Tibial artery (tissue), 4 donors: ENCODE data around the gene EXOSC2.

Experiments used
- DNase-seq, 2 donors: peaks; one replicate each; pipeline ENCODE4 v3.0.0-alpha.2; 2019
- H3K27ac ChIP-seq, 2 donors: fragments of 200-600 bp; sonication (generic) in 1 of 2; 1 replicate in 1 of 2; 2 replicates in 1 of 2; pipeline ENCODE4 v1.5.1; 2018 to 2019; ENCODE audit warnings: mild to moderate bottlenecking in 1 of 2
- H3K27me3 ChIP-seq, 2 donors: fragments of 200-600 bp; sonication (generic) in 1 of 2; one replicate each; pipeline versions ENCODE4 v1.5.1 to v1.6.0; 2016 to 2019
- H3K36me3 ChIP-seq, 3 donors: fragments of 200-600 bp; sonication (generic) in 2 of 3; one replicate each; pipeline ENCODE4 v1.5.1; 2016 to 2019; ENCODE audit warnings: mild to moderate bottlenecking in 2 of 3
- H3K4me1 ChIP-seq, 4 donors: fragments of 200-600 bp; sonication (generic) in 2 of 4; 1 replicate in 3 of 4; 2 replicates in 1 of 4; pipeline ENCODE4 v1.5.1; 2016 to 2019
- H3K4me3 ChIP-seq, 2 donors: fragments of 200-600 bp; sonication (generic) in 1 of 2; 1 replicate in 1 of 2; 2 replicates in 1 of 2; pipeline ENCODE4 v1.5.1; 2018 to 2019; ENCODE audit warnings: mild to moderate bottlenecking in 2 of 2
- H3K9me3 ChIP-seq, 3 donors: fragments of 200-600 bp; sonication (generic) in 1 of 3; one replicate each; pipeline ENCODE4 v1.5.1; 2016 to 2019
- CTCF ChIP-seq, 2 experiments: fragments of 200-600 bp in 1 of 2; fragments of 450-650 bp in 1 of 2; IDR thresholded peaks; one replicate each; pipeline ENCODE4 v1.5.1; 2017 to 2019; ENCODE audit warnings: antibody characterized with exemption in 2 of 2, mild to moderate bottlenecking in 1 of 2, moderate library complexity in 1 of 2
- intact Hi-C: fragments of 100-400 bp; cut with DNase I; formaldehyde crosslinking; loops from one replicate; pipeline ENCODE4 v1.15.0; 2023; ENCODE audit warnings: low total_unique reads

EXOSC2 gene

DNA sequence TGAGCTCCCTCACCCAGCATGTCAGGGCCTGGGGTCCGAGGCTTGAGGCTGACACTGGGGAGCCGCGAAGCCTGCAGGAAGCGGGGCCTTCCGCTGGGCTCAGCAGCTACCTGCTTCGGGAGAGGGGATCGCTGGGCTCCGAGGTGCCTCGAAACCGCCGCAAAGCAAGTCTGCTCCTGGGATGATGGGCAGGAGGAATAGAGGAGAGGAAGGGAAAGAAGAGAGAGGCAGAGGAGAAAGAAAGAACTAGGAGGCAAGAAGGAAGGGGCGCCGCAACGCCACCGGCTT lies 30.7 kb upstream of the EXOSC2 start:
- DNase-seq: no peak
- Histone ChIP-seq H3K4me1 (peaks cover 0 to 78% (median 72%) of the 10 kb centered on the region in 4 donors), H3K27me3 (peaks cover 17 to 100% of the 10 kb centered on the region in 2 donors), H3K4me3 (peak overlapping the region in 1 of 2 donors; percentile 1), H3K27ac (no peak overlapping the region), H3K36me3 (no peaks in the 10 kb centered on the region), H3K9me3 (no peaks in the 10 kb centered on the region)
- intact Hi-C loops: no loop called here
- no peak for TF ChIP-seq CTCF (IDR thresholded peaks at IDR 0.05)

- H3K9me3 ChIP-seq: no peaks in the 10 kb centered on the region
- peaks cover 0 to 78% (median 72%) of the 10 kb centered on the region in 4 donors for H3K4me1 ChIP-seq
- H3K27me3 ChIP-seq: peaks cover 17 to 100% of the 10 kb centered on the region in 2 donors
- TF ChIP-seq CTCF (IDR thresholded peaks at IDR 0.05): no peak
- no peak for DNase-seq
- H3K4me3 ChIP-seq: peak overlapping the region in 1 of 2 donors; percentile 16
- no peak overlapping the region for H3K27ac ChIP-seq
- H3K36me3 ChIP-seq: no peaks in the 10 kb centered on the region
- intact Hi-C loops: no loop called here
Measured at GRCh38 chr9:130663258-130663976, 30.2 kb upstream of the EXOSC2 start.

GRCh38 chr9:130663977-130664250 lies 29.7 kb upstream of the EXOSC2 start:
- Histone ChIP-seq H3K36me3 (no peaks in the 10 kb centered on the region), H3K27ac (no peak overlapping the region), H3K27me3 (peaks cover 17 to 98% of the 10 kb centered on the region in 2 donors), H3K9me3 (no peaks in the 10 kb centered on the region), H3K4me3 (peak overlapping the region in 1 of 2 donors; percentile 16), H3K4me1 (peaks cover 0 to 78% (median 72%) of the 10 kb centered on the region in 4 donors)
- intact Hi-C loops: no loop called here
- DNase-seq: no peak
- TF ChIP-seq CTCF (IDR thresholded peaks at IDR 0.05): no peak

GRCh38 chr9:130664251-130665028 lies 29.1 kb upstream of the EXOSC2 start, which contains the start of gene PRDM12:
Gene PRDM12, plus strand, starts transcription at chr9:130664594. Its CDS starts 60 bp downstream, at chr9:130664654.
- no peak within 1 kb of the TSS for H3K27ac ChIP-seq
- H3K27me3 ChIP-seq: peaks cover 17 to 93% of the 10 kb centered on the region in 2 donors
- no peaks in the 10 kb centered on the region for H3K9me3 ChIP-seq
- no peak for TF ChIP-seq CTCF (IDR thresholded peaks at IDR 0.05)
- peak within 1 kb of the TSS in 1 of 2 donors; percentile 16 for H3K4me3 ChIP-seq
- no peaks in the 10 kb centered on the region for H3K36me3 ChIP-seq
- no peak for DNase-seq
- peaks cover 0 to 73% (median 70%) of the 10 kb centered on the region in 4 donors for H3K4me1 ChIP-seq
- intact Hi-C loops: no loop called here

DNA sequence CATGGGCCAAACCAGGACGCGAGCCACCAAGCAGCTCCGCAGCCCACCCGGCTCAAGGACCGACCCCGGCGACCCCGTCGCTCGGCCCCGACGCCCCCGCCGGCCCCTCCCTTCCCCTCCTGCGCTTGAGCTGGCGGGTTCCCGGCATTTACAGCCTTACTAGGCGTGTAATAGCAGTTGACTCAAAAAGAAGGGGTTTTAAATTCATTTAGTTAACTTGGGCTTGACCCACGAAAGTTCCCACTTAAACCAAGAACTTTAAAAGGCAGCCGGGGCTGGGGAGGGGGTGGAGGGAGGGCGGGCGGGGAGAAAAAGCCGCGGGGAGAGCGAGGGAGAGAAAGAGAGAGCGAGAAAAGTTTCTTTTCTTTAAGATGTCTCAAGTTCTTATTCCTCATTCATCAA lies 28.6 kb upstream of the EXOSC2 start:
- Histone ChIP-seq H3K36me3 (no peaks in the 10 kb centered on the region), H3K4me3 (peak overlapping the region in 1 of 2 donors; percentile 16), H3K9me3 (no peaks in the 10 kb centered on the region), H3K27me3 (peaks cover 17 to 87% of the 10 kb centered on the region in 2 donors), H3K27ac (no peak overlapping the region), H3K4me1 (peaks cover 0 to 67% (median 64%) of the 10 kb centered on the region in 4 donors)
- no peak for TF ChIP-seq CTCF (IDR thresholded peaks at IDR 0.05)
- intact Hi-C loops: no loop called here
- DNase-seq: no peak
